Measurements from ENCODE around the gene IMP4. TPM values are rescaled to one million over a fixed set of nuclear protein-coding genes. Genes with fewer than 3 reads are reported as not detected.

The IMP4 gene
- total RNA-seq, 1 donor from 2014 or later: 134 TPM

GRCh38 chr2:130357864-130358263 lies 15.2 kb downstream of the IMP4 start:
- DNase-seq (ENCODE audit: low read depth): no peak
- no peak for TF ChIP-seq CTCF (conservative IDR thresholded peaks at IDR 0.05; ENCODE audit: low read depth, low read length)
- H3K4me3 ChIP-seq (ENCODE audit: low read depth, low read length): no peak overlapping the region

- DNase-seq (ENCODE audit: low read depth): no peak
- no peak for TF ChIP-seq CTCF (conservative IDR thresholded peaks at IDR 0.05; ENCODE audit: low read depth, low read length)
- no peak overlapping the region for H3K4me3 ChIP-seq (ENCODE audit: low read depth, low read length)
These were observed 16.0 kb downstream of the IMP4 start for GRCh38 chr2:130358420-130359350.

GRCh38 chr2:130359466-130359865 lies 16.8 kb downstream of the IMP4 start:
- no peak for TF ChIP-seq CTCF (conservative IDR thresholded peaks at IDR 0.05; ENCODE audit: low read depth, low read length)
- H3K4me3 ChIP-seq (ENCODE audit: low read depth, low read length): no peak overlapping the region
- no peak for DNase-seq (ENCODE audit: low read depth)

- TF ChIP-seq CTCF (conservative IDR thresholded peaks at IDR 0.05; ENCODE audit: low read depth, low read length): no peak
- H3K4me3 ChIP-seq (ENCODE audit: low read depth, low read length): no peak overlapping the region
- no peak for DNase-seq (ENCODE audit: low read depth)
These were observed 20.8 kb downstream of the IMP4 start for GRCh38 chr2:130363479-130363878.

- no peak overlapping the region for H3K4me3 ChIP-seq (ENCODE audit: low read depth, low read length)
- no peak for DNase-seq (ENCODE audit: low read depth)
- TF ChIP-seq CTCF (conservative IDR thresholded peaks at IDR 0.05; ENCODE audit: low read depth, low read length): no peak
These were observed 22.4 kb downstream of the IMP4 start for GRCh38 chr2:130365075-130365474.

GRCh38 chr2:130365963-130366362 lies 23.3 kb downstream of the IMP4 start:
- no peak for TF ChIP-seq CTCF (conservative IDR thresholded peaks at IDR 0.05; ENCODE audit: low read depth, low read length)
- no peak for DNase-seq (ENCODE audit: low read depth)
- H3K4me3 ChIP-seq (ENCODE audit: low read depth, low read length): no peak overlapping the region

- no peak overlapping the region for H3K4me3 ChIP-seq (ENCODE audit: low read depth, low read length)
- no peak for TF ChIP-seq CTCF (conservative IDR thresholded peaks at IDR 0.05; ENCODE audit: low read depth, low read length)
- no peak for DNase-seq (ENCODE audit: low read depth)
These were observed 24.0 kb downstream of the IMP4 start for GRCh38 chr2:130366720-130367119.

All from epithelial cell of proximal tubule (primary cell).